ENCODE measurements around the gene ATP8A1.

Gene ATP8A1

GRCh38 chr4:42617030-42617429, 39.9 kb downstream of the ATP8A1 start:
- no peak overlapping the region for H3K9ac ChIP-seq (ENCODE audit: low read depth, low read length)
- H3K4me3 ChIP-seq (ENCODE audit: low read depth, low read length): no peak overlapping the region
- H3K9me3 ChIP-seq (ENCODE audit: control insufficient read depth, insufficient read depth, low read length): no peaks in the 10 kb centered on the region
- no peaks in the 10 kb centered on the region for H3K36me3 ChIP-seq (ENCODE audit: control insufficient read depth, insufficient read depth, low read length)
- H3K27me3 ChIP-seq (ENCODE audit: control insufficient read depth, insufficient read depth, low read length): no peaks in the 10 kb centered on the region
- no peaks in the 10 kb centered on the region for H3K4me1 ChIP-seq (ENCODE audit: control insufficient read depth, insufficient read depth, low read length)

- H3K4me3 ChIP-seq (ENCODE audit: low read depth, low read length): no peak overlapping the region
- no peaks in the 10 kb centered on the region for H3K4me1 ChIP-seq (ENCODE audit: control insufficient read depth, insufficient read depth, low read length)
- no peaks in the 10 kb centered on the region for H3K9me3 ChIP-seq (ENCODE audit: control insufficient read depth, insufficient read depth, low read length)
- H3K9ac ChIP-seq (ENCODE audit: low read depth, low read length): no peak overlapping the region
- no peaks in the 10 kb centered on the region for H3K36me3 ChIP-seq (ENCODE audit: control insufficient read depth, insufficient read depth, low read length)
- H3K27me3 ChIP-seq (ENCODE audit: control insufficient read depth, insufficient read depth, low read length): no peaks in the 10 kb centered on the region
Observed at GRCh38 chr4:42616572-42616971, 40.3 kb downstream of the ATP8A1 start.

GRCh38 chr4:42615131-42615763, 41.7 kb downstream of the ATP8A1 start:
- H3K36me3 ChIP-seq (ENCODE audit: control insufficient read depth, insufficient read depth, low read length): no peaks in the 10 kb centered on the region
- H3K9ac ChIP-seq (ENCODE audit: low read depth, low read length): no peak overlapping the region
- H3K9me3 ChIP-seq (ENCODE audit: control insufficient read depth, insufficient read depth, low read length): no peaks in the 10 kb centered on the region
- no peaks in the 10 kb centered on the region for H3K27me3 ChIP-seq (ENCODE audit: control insufficient read depth, insufficient read depth, low read length)
- no peaks in the 10 kb centered on the region for H3K4me1 ChIP-seq (ENCODE audit: control insufficient read depth, insufficient read depth, low read length)
- H3K4me3 ChIP-seq (ENCODE audit: low read depth, low read length): no peak overlapping the region

GRCh38 chr4:42612898-42613297, 44.0 kb downstream of the ATP8A1 start:
- Histone ChIP-seq H3K4me3 (ENCODE audit: low read depth, low read length) (no peak overlapping the region), H3K4me1 (ENCODE audit: control insufficient read depth, insufficient read depth, low read length) (no peaks in the 10 kb centered on the region), H3K9ac (ENCODE audit: low read depth, low read length) (no peak overlapping the region), H3K27me3 (ENCODE audit: control insufficient read depth, insufficient read depth, low read length) (no peaks in the 10 kb centered on the region), H3K36me3 (ENCODE audit: control insufficient read depth, insufficient read depth, low read length) (no peaks in the 10 kb centered on the region), H3K9me3 (ENCODE audit: control insufficient read depth, insufficient read depth, low read length) (no peaks in the 10 kb centered on the region)

- Histone ChIP-seq H3K27me3 (ENCODE audit: control insufficient read depth, insufficient read depth, low read length) (no peaks in the 10 kb centered on the region), H3K9ac (ENCODE audit: low read depth, low read length) (no peak overlapping the region), H3K4me3 (ENCODE audit: low read depth, low read length) (no peak overlapping the region), H3K4me1 (ENCODE audit: control insufficient read depth, insufficient read depth, low read length) (no peaks in the 10 kb centered on the region), H3K9me3 (ENCODE audit: control insufficient read depth, insufficient read depth, low read length) (no peaks in the 10 kb centered on the region), H3K36me3 (ENCODE audit: control insufficient read depth, insufficient read depth, low read length) (no peaks in the 10 kb centered on the region)
Observed at GRCh38 chr4:42610941-42611340, 46.0 kb downstream of the ATP8A1 start.

- Histone ChIP-seq H3K36me3 (ENCODE audit: control insufficient read depth, insufficient read depth, low read length) (no peaks in the 10 kb centered on the region), H3K9ac (ENCODE audit: low read depth, low read length) (no peak overlapping the region), H3K4me1 (ENCODE audit: control insufficient read depth, insufficient read depth, low read length) (no peaks in the 10 kb centered on the region), H3K9me3 (ENCODE audit: control insufficient read depth, insufficient read depth, low read length) (no peaks in the 10 kb centered on the region), H3K4me3 (ENCODE audit: low read depth, low read length) (no peak overlapping the region), H3K27me3 (ENCODE audit: control insufficient read depth, insufficient read depth, low read length) (no peaks in the 10 kb centered on the region)
Observed at GRCh38 chr4:42609051-42609450, 47.9 kb downstream of the ATP8A1 start.

GRCh38 chr4:42608551-42608950, 48.4 kb downstream of the ATP8A1 start:
- no peaks in the 10 kb centered on the region for H3K9me3 ChIP-seq (ENCODE audit: control insufficient read depth, insufficient read depth, low read length)
- no peaks in the 10 kb centered on the region for H3K36me3 ChIP-seq (ENCODE audit: control insufficient read depth, insufficient read depth, low read length)
- H3K27me3 ChIP-seq (ENCODE audit: control insufficient read depth, insufficient read depth, low read length): no peaks in the 10 kb centered on the region
- H3K4me3 ChIP-seq (ENCODE audit: low read depth, low read length): no peak overlapping the region
- no peaks in the 10 kb centered on the region for H3K4me1 ChIP-seq (ENCODE audit: control insufficient read depth, insufficient read depth, low read length)
- no peak overlapping the region for H3K9ac ChIP-seq (ENCODE audit: low read depth, low read length)

- Histone ChIP-seq H3K9me3 (ENCODE audit: control insufficient read depth, insufficient read depth, low read length) (no peaks in the 10 kb centered on the region), H3K36me3 (ENCODE audit: control insufficient read depth, insufficient read depth, low read length) (no peaks in the 10 kb centered on the region), H3K4me3 (ENCODE audit: low read depth, low read length) (no peak overlapping the region), H3K27me3 (ENCODE audit: control insufficient read depth, insufficient read depth, low read length) (no peaks in the 10 kb centered on the region), H3K9ac (ENCODE audit: low read depth, low read length) (no peak overlapping the region), H3K4me1 (ENCODE audit: control insufficient read depth, insufficient read depth, low read length) (no peaks in the 10 kb centered on the region)
Observed at GRCh38 chr4:42607011-42607726, 49.7 kb downstream of the ATP8A1 start.

GRCh38 chr4:42605264-42605663, 51.6 kb downstream of the ATP8A1 start:
- no peaks in the 10 kb centered on the region for H3K9me3 ChIP-seq (ENCODE audit: control insufficient read depth, insufficient read depth, low read length)
- no peaks in the 10 kb centered on the region for H3K27me3 ChIP-seq (ENCODE audit: control insufficient read depth, insufficient read depth, low read length)
- H3K4me3 ChIP-seq (ENCODE audit: low read depth, low read length): no peak overlapping the region
- H3K36me3 ChIP-seq (ENCODE audit: control insufficient read depth, insufficient read depth, low read length): no peaks in the 10 kb centered on the region
- H3K9ac ChIP-seq (ENCODE audit: low read depth, low read length): no peak overlapping the region
- H3K4me1 ChIP-seq (ENCODE audit: control insufficient read depth, insufficient read depth, low read length): no peaks in the 10 kb centered on the region

- no peaks in the 10 kb centered on the region for H3K36me3 ChIP-seq (ENCODE audit: control insufficient read depth, insufficient read depth, low read length)
- H3K9me3 ChIP-seq (ENCODE audit: control insufficient read depth, insufficient read depth, low read length): no peaks in the 10 kb centered on the region
- H3K27me3 ChIP-seq (ENCODE audit: control insufficient read depth, insufficient read depth, low read length): no peaks in the 10 kb centered on the region
- no peaks in the 10 kb centered on the region for H3K4me1 ChIP-seq (ENCODE audit: control insufficient read depth, insufficient read depth, low read length)
- no peak overlapping the region for H3K9ac ChIP-seq (ENCODE audit: low read depth, low read length)
- no peak overlapping the region for H3K4me3 ChIP-seq (ENCODE audit: low read depth, low read length)
Observed at GRCh38 chr4:42603862-42604261, 53.0 kb downstream of the ATP8A1 start.

GRCh38 chr4:42600578-42600977, 56.3 kb downstream of the ATP8A1 start:
- H3K9me3 ChIP-seq (ENCODE audit: control insufficient read depth, insufficient read depth, low read length): no peaks in the 10 kb centered on the region
- H3K36me3 ChIP-seq (ENCODE audit: control insufficient read depth, insufficient read depth, low read length): no peaks in the 10 kb centered on the region
- H3K27me3 ChIP-seq (ENCODE audit: control insufficient read depth, insufficient read depth, low read length): no peaks in the 10 kb centered on the region
- H3K4me3 ChIP-seq (ENCODE audit: low read depth, low read length): no peak overlapping the region
- H3K9ac ChIP-seq (ENCODE audit: low read depth, low read length): no peak overlapping the region
- H3K4me1 ChIP-seq (ENCODE audit: control insufficient read depth, insufficient read depth, low read length): no peaks in the 10 kb centered on the region

- no peaks in the 10 kb centered on the region for H3K4me1 ChIP-seq (ENCODE audit: control insufficient read depth, insufficient read depth, low read length)
- no peaks in the 10 kb centered on the region for H3K9me3 ChIP-seq (ENCODE audit: control insufficient read depth, insufficient read depth, low read length)
- H3K4me3 ChIP-seq (ENCODE audit: low read depth, low read length): no peak overlapping the region
- H3K36me3 ChIP-seq (ENCODE audit: control insufficient read depth, insufficient read depth, low read length): no peaks in the 10 kb centered on the region
- H3K27me3 ChIP-seq (ENCODE audit: control insufficient read depth, insufficient read depth, low read length): no peaks in the 10 kb centered on the region
- no peak overlapping the region for H3K9ac ChIP-seq (ENCODE audit: low read depth, low read length)
Observed at GRCh38 chr4:42596918-42597317, 60.0 kb downstream of the ATP8A1 start.

All from iPS-15b (cell line).